SIG-M5 (cell line): ENCODE data around the gene PEX14.

Experiments
- DNase-seq: peaks from one replicate; lab custom pipeline; 2025; lab: John Stamatoyannopoulos, UW

The PEX14 gene

GRCh38 chr1:10596780-10597179 is 122.0 kb downstream of the PEX14 start:
- no peak for DNase-seq

- no peak for DNase-seq
Observed at GRCh38 chr1:10597492-10598388, 123.0 kb downstream of the PEX14 start.

- no peak for DNase-seq
Observed at GRCh38 chr1:10598389-10598702, 123.6 kb downstream of the PEX14 start.

GRCh38 chr1:10599194-10599861 is 124.6 kb downstream of the PEX14 start:
- DNase-seq: no peak

GRCh38 chr1:10601342-10602070 is 126.8 kb downstream of the PEX14 start:
- DNase-seq: no peak

GRCh38 chr1:10602936-10603335 is 128.2 kb downstream of the PEX14 start:
- DNase-seq: no peak

GRCh38 chr1:10604966-10605365 is 130.2 kb downstream of the PEX14 start:
- no peak for DNase-seq

- no peak for DNase-seq
Observed at GRCh38 chr1:10606064-10606463, 131.3 kb downstream of the PEX14 start.

- no peak for DNase-seq
Observed at GRCh38 chr1:10607228-10607627, 132.5 kb downstream of the PEX14 start.

GRCh38 chr1:10608690-10609089 is 133.9 kb downstream of the PEX14 start:
- DNase-seq: no peak

GRCh38 chr1:10610901-10611600 is 136.3 kb downstream of the PEX14 start:
- DNase-seq: no peak

GRCh38 chr1:10612436-10613160 is 137.8 kb downstream of the PEX14 start:
- DNase-seq: no peak

- no peak for DNase-seq
Observed at GRCh38 chr1:10613340-10613739, 138.6 kb downstream of the PEX14 start.

GRCh38 chr1:10613861-10614260 is 139.1 kb downstream of the PEX14 start:
- DNase-seq: no peak

GRCh38 chr1:10614377-10615225 is 139.9 kb downstream of the PEX14 start:
- DNase-seq: no peak

- no peak for DNase-seq
Observed at GRCh38 chr1:10615332-10615731, 140.6 kb downstream of the PEX14 start.

GRCh38 chr1:10615932-10616671 is 141.4 kb downstream of the PEX14 start:
- no peak for DNase-seq

GRCh38 chr1:10616696-10617095 is 141.9 kb downstream of the PEX14 start:
- no peak for DNase-seq

GRCh38 chr1:10617318-10617717 is 142.6 kb downstream of the PEX14 start:
- no peak for DNase-seq
